HepG2 (cell line): ENCODE results near the gene ALPI. TPM values are rescaled to one million over a fixed set of nuclear protein-coding genes. Genes with fewer than 3 reads are reported as not detected.
A peak's percentile ranks its signal among the peaks of the same experiment; 100 is the strongest.

Experiments
- ATAC-seq: fragments of 200-7000 bp; cut with Tn5 transposase; 3 replicates; pipeline ENCODE4 v1.9.1; 2020; ENCODE audit warnings: mild to moderate bottlenecking, moderate library complexity
- BruUV-seq: library from RNA; stranded (reverse); fragments of 400-500 nt; replicated peaks from 2 replicates; lab custom pipeline; 2021; lab: Mats Ljungman, UMichigan
- CTCF ChIA-PET: fragments of 300-600 bp; formaldehyde crosslinking; extraction: SDS; loops from one replicate; lab custom pipeline; 2021; ENCODE audit warnings: low total read pairs, inconsistent platforms, low intra/inter-chr PET ratio; lab: Yijun Ruan, JAX
- POLR2A ChIA-PET: fragments of 350-600 bp; sonication (Branson Sonifier 250); formaldehyde crosslinking; loops from one replicate; lab custom pipeline; 2020; ENCODE audit warnings: antibody characterized with exemption, inconsistent platforms; lab: Yijun Ruan, JAX
- DNase-seq: peaks from one replicate; pipeline ENCODE4 v3.0.0-alpha.2; 2015; ENCODE audit warnings: low spot score
- FAIRE-seq: peaks from 3 replicates; lab custom pipeline; 2011; peaks lifted over from hg19 to GRCh38; lab: Jason Lieb, UNC
- H2AFZ ChIP-seq: one replicate; pipeline ENCODE4 v1.6.1; 2011; ENCODE audit warnings: low read length, inconsistent platforms
- H3K27ac ChIP-seq: fragments of 300-600 bp; 3 replicates; pipeline ENCODE4 v1.8.0; 2011; ENCODE audit warnings: mixed run types, mild to moderate bottlenecking, mixed read lengths, low read length, inconsistent platforms; ENCODE audit not compliant: insufficient read depth; ENCODE audit errors: extremely low read length
- H3K27me3 ChIP-seq, 2 experiments: fragments of 200-600 bp in 1 of 2; 2 replicates in 1 of 2; 3 replicates in 1 of 2; pipeline versions ENCODE4 v1.6.0 to v1.8.0; 2011; ENCODE audit warnings: low read length in 2 of 2, mild to moderate bottlenecking in 2 of 2, moderate library complexity in 2 of 2, inconsistent platforms in 1 of 2; ENCODE audit not compliant: insufficient read depth in 2 of 2, control insufficient read depth in 1 of 2
- H3K36me3 ChIP-seq, 2 experiments: fragments of 200-600 bp in 1 of 2; replicated peaks in 1 of 2; 2 replicates in 1 of 2; 3 replicates in 1 of 2; pipeline versions ENCODE4 v1.5.1 to v1.8.0; 2011; ENCODE audit warnings: low read length in 2 of 2, inconsistent platforms in 1 of 2; ENCODE audit not compliant: insufficient read depth in 2 of 2, control insufficient read depth in 1 of 2
- H3K4me1 ChIP-seq: 2 replicates; pipeline ENCODE4 v1.5.1; 2012; ENCODE audit warnings: low read length, inconsistent platforms; ENCODE audit not compliant: insufficient read depth
- H3K4me2 ChIP-seq: 2 replicates; pipeline ENCODE4 v1.6.0; 2011; ENCODE audit warnings: low read depth, low read length, inconsistent platforms
- H3K4me3 ChIP-seq, 3 experiments: fragments of 200-600 bp in 1 of 3; sonication (generic), shearing (Covaris generic) in 1 of 3; replicated peaks in 1 of 3; 2 replicates each; pipeline ENCODE4 v1.5.1; 2011 to 2016; ENCODE audit warnings: low read length in 3 of 3, inconsistent platforms in 2 of 3, low read depth in 2 of 3, mild to moderate bottlenecking in 2 of 3, control low read depth in 1 of 3, mixed read lengths in 1 of 3; ENCODE audit not compliant: insufficient read depth in 1 of 3
- H3K79me2 ChIP-seq: one replicate; pipeline ENCODE4 v1.6.1; 2011; ENCODE audit warnings: low read length, inconsistent platforms; ENCODE audit not compliant: insufficient read depth
- H3K9ac ChIP-seq: 2 replicates; pipeline ENCODE4 v1.6.0; 2011; ENCODE audit warnings: mild to moderate bottlenecking, low read depth, low read length, inconsistent platforms; ENCODE audit not compliant: insufficient read depth
- H3K9me3 ChIP-seq: 2 replicates; pipeline ENCODE4 v1.5.1; 2012; ENCODE audit warnings: mild to moderate bottlenecking, low read length
- H4K20me1 ChIP-seq: 2 replicates; pipeline ENCODE4 v1.6.0; 2011; ENCODE audit warnings: inconsistent platforms, mild to moderate bottlenecking, low read length, moderate library complexity; ENCODE audit not compliant: insufficient read depth
- CHD2 ChIP-seq: IDR thresholded peaks from 2 replicates; pipeline ENCODE4 v1.6.1; 2011; ENCODE audit warnings: low read depth, low read length, improper control_type of control experiment
- HDAC2 ChIP-seq: sonication (generic); formaldehyde crosslinking; IDR thresholded peaks from 2 replicates; pipeline ENCODE4 v1.4.0; 2020; ENCODE audit warnings: missing genetic modification reagents
- HMG20B ChIP-seq: conservative IDR thresholded peaks from 2 replicates; pipeline ENCODE4 v1.6.1; 2016; ENCODE audit warnings: missing genetic modification reagents, missing compliant biosample characterization
- KDM5B ChIP-seq: sonication (generic); formaldehyde crosslinking; IDR thresholded peaks from 2 replicates; pipeline ENCODE4 v1.4.0; 2020; ENCODE audit warnings: missing genetic modification reagents, mild to moderate bottlenecking, borderline replicate concordance
- LBX2 ChIP-seq: sonication (generic); formaldehyde crosslinking; IDR thresholded peaks from 2 replicates; pipeline ENCODE4 v1.5.0; 2020; ENCODE audit warnings: missing genetic modification reagents, mild to moderate bottlenecking, borderline replicate concordance
- MEF2D ChIP-seq: sonication (generic); formaldehyde crosslinking; IDR thresholded peaks from 2 replicates; pipeline ENCODE4 v1.5.1; 2020; ENCODE audit warnings: mild to moderate bottlenecking, missing genetic modification reagents
- MXI1 ChIP-seq: IDR thresholded peaks from 3 replicates; pipeline ENCODE4 v1.6.1; 2012; ENCODE audit warnings: low read depth, low read length, inconsistent platforms, borderline replicate concordance
- PHF21A ChIP-seq: sonication (generic); formaldehyde crosslinking; IDR thresholded peaks from 2 replicates; pipeline ENCODE4 v1.5.0; 2020; ENCODE audit warnings: mild to moderate bottlenecking, missing genetic modification reagents
- ZNF296 ChIP-seq: sonication (generic); formaldehyde crosslinking; conservative IDR thresholded peaks from 2 replicates; pipeline ENCODE4 v1.5.0; 2020; ENCODE audit warnings: mild to moderate bottlenecking, missing genetic modification reagents
- ZNF781 ChIP-seq: sonication (generic); formaldehyde crosslinking; IDR thresholded peaks from 2 replicates; pipeline ENCODE4 v1.5.1; 2020; ENCODE audit warnings: borderline replicate concordance, mild to moderate bottlenecking, missing genetic modification reagents; ENCODE audit errors: not compliant biosample characterization
- WGBS: methylation state at CpG from one replicate; pipeline ENCODE4 v1.1.6; 2017; ENCODE audit warnings: low lambda C conversion rate; 5-methylcytosine and 5-hydroxymethylcytosine counted together
- in situ Hi-C: cut with HindIII; loops from 2 replicates; pipeline ENCODE4 v1.10.0; 2017; ENCODE audit warnings: low pct_unique_long_range_greater_than_20kb; ENCODE audit not compliant: extremely low pct_ligation_motif_present
- intact Hi-C: fragments of 100-400 bp; cut with micrococcal nuclease; formaldehyde crosslinking; loops from one replicate; pipeline ENCODE4 v1.10.0; 2022; ENCODE audit not compliant: unreplicated experiment
- polyA plus RNA-seq, 8 experiments: library from polyadenylated mRNA; depleted of rRNA in 3 of 8; stranded (reverse) in 7 of 8; unstranded in 1 of 8; fragments of >200 nt; fragmentation: Illumina TruSeq in 4 of 8; extraction: Trizol in 4 of 8; gene quantifications; 2 replicates each; pipeline versions ENCODE4 v1.2.1 to v1.2.3, GENCODE V29; 2011 to 2016; ENCODE audit warnings: low read depth in 4 of 8, missing spikeins in 1 of 8, mixed read lengths in 1 of 8; ENCODE audit not compliant: insufficient read depth in 1 of 8
- total RNA-seq, 5 experiments: library from RNA; depleted of rRNA; stranded (reverse); fragments of >200 nt; fragmentation: Illumina TruSeq; extraction: Trizol; gene quantifications; 2 replicates each; pipeline ENCODE4 v1.2.3, GENCODE V29; 2016; ENCODE audit warnings: low read depth in 1 of 5

ALPI gene
- total and polyA plus RNA-seq, 2 of the 13 experiments (the other 11 are each of a cell fraction or from before 2014, with no cell fraction given), result not detected

- TF ChIP-seq LBX2 (CRISPR knock-in tag) (no peak), MEF2D (CRISPR knock-in tag) (no peak), CHD2 (no peak), MXI1 (no peak), HMG20B (CRISPR knock-in tag) (0 out of 2 replicates have a peak, but pooled peaks have one; percentile 30), PHF21A (0 out of 2 replicates have a peak, but pooled peaks have one; percentile 24)
Measured at GRCh38 chr2:232479341-232480200, 23.6 kb downstream of the ALPI start (continued).

GRCh38 chr2:232480201-232481190 is 24.5 kb downstream of the ALPI start:
- Histone ChIP-seq H3K9ac (no peak overlapping the region), H3K4me3 (no peak overlapping the region), H3K9me3 (no peaks in the 10 kb centered on the region), H4K20me1 (no peaks in the 10 kb centered on the region; the same call in 1 of the 2 replicates), H2AFZ (no peak overlapping the region), H3K36me3 (no peaks in the 10 kb centered on the region), H3K4me1 (no peaks in the 10 kb centered on the region), H3K27me3 (peaks cover 32 to 84% of the 10 kb centered on the region in 2 experiments), H3K27ac (no peak overlapping the region), H3K79me2 (no peaks in the 10 kb centered on the region), H3K4me2 (no peak overlapping the region)
- WGBS, result 21% methylated on average over 17 of the region's 26 CpGs
- TF ChIP-seq HDAC2 (CRISPR knock-in tag) (no peak), ZNF296 (CRISPR knock-in tag) (no peak), ZNF781 (CRISPR knock-in tag) (no peak), KDM5B (CRISPR knock-in tag) (peak; percentile 1; the same call in 1 of the 2 replicates)
- CTCF ChIA-PET, result interaction anchor here (2.2 kb wide), 1 partner anchor 42 kb away, joined by 6 read pairs; no protein-coding TSS in a partner anchor
- POLR2A ChIA-PET, result no interaction called here
- BruUV-seq, result no TSS peak
- ATAC-seq (peak; percentile 5; the same call in 2 of the 3 replicates), FAIRE-seq (no peak), DNase-seq (no peak)
- intact Hi-C loops, result no loop called here
- in situ Hi-C loops, result no loop called here
